Subcutaneous adipose tissue (tissue), 4 donors: ENCODE data around the gene METTL24. TPM values are rescaled to one million over a fixed set of nuclear protein-coding genes. Genes with fewer than 3 reads are reported as not detected.

ENCODE experiments used
- total RNA-seq, 4 donors: library from RNA; depleted of rRNA; stranded (reverse); fragments of >200 nt; gene quantifications; one replicate each; pipeline ENCODE4 v1.1.0, GENCODE V29; 2016
- TF ChIP-seq, protein P1 (sequence below): fragments of 450-650 bp; IDR thresholded peaks from one replicate; pipeline ENCODE4 v1.5.1; 2016; ENCODE audit warnings: low read depth, mild to moderate bottlenecking, control low read depth, antibody characterized with exemption, moderate library complexity

The METTL24 gene
- under 1 TPM in 2 of 4 donors, not detected in 2; 0.68 to 0.88 TPM for total RNA-seq

- TF ChIP-seq, protein P1, sequence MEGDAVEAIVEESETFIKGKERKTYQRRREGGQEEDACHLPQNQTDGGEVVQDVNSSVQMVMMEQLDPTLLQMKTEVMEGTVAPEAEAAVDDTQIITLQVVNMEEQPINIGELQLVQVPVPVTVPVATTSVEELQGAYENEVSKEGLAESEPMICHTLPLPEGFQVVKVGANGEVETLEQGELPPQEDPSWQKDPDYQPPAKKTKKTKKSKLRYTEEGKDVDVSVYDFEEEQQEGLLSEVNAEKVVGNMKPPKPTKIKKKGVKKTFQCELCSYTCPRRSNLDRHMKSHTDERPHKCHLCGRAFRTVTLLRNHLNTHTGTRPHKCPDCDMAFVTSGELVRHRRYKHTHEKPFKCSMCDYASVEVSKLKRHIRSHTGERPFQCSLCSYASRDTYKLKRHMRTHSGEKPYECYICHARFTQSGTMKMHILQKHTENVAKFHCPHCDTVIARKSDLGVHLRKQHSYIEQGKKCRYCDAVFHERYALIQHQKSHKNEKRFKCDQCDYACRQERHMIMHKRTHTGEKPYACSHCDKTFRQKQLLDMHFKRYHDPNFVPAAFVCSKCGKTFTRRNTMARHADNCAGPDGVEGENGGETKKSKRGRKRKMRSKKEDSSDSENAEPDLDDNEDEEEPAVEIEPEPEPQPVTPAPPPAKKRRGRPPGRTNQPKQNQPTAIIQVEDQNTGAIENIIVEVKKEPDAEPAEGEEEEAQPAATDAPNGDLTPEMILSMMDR = no peak
Observed at GRCh38 chr6:110357664-110358552, at the start of gene METTL24. METTL24 (minus strand) TSS chr6:110358349; CDS start chr6:110358272, 77 bp downstream.

GRCh38 chr6:110404607-110405006 is 46.5 kb upstream of the METTL24 start:
- TF ChIP-seq, protein P1 = no peak

GRCh38 chr6:110401585-110402176 is 43.5 kb upstream of the METTL24 start:
- TF ChIP-seq, protein P1 = no peak

GRCh38 chr6:110400208-110400607 is 42.1 kb upstream of the METTL24 start:
- TF ChIP-seq, protein P1 = no peak

GRCh38 chr6:110399219-110400071 is 41.3 kb upstream of the METTL24 start:
- TF ChIP-seq, protein P1 = no peak

GRCh38 chr6:110398778-110399177 is 40.6 kb upstream of the METTL24 start:
- TF ChIP-seq, protein P1 = no peak
